Fibroblast of peridontal ligament (primary cell): ENCODE data around the gene KRABD2.
A peak's percentile ranks its signal among the peaks of the same experiment; 100 is the strongest.
"Not testable (repeated sequence)": the region's sequence is repeated elsewhere in the genome, so short reads cannot be mapped to it uniquely, and the experiment has no call there.

Experiments used
- DNase-seq: peaks from one replicate; pipeline ENCODE4 v3.0.0-alpha.2; 2010; ENCODE audit errors: extremely low read depth

The KRABD2 gene

DNA sequence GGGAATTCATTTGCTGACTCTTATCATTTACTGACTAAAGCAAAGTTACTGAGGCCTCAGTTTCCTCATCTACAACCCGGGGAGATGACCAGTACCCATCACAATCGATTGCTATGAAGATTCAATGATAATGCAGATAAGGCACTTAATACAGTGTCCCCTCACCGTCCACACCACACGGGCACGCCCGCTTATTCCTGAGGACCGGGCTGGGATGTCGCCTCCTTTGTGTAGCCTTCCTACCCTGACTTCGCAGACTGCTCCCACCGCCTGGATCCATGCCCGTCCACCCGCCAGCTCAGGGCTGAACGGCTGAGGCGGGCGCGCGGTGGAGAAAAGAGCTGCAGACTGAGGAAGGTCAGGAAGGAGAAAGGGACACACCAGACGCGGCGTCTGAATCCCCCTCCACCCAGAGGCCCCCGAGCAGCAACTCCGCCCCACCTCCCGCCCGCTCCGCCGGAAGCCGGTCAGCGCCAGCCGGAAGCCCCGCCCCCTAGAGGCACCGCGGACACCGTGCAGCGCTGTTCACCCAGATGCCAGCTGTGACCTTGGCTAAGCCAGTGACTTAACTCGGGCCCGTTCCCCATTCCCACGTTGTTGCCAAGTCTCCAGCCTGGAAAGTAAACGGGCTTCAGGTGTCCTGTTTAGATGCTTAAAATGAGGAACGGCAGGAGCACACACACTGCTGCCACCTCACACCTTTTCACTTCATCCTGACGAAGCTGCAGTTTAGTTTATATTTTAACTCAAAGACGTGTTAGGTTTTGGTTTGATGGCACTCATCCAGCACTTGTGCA is at the start of gene KRABD2:
Gene KRABD2, minus strand, starts transcription at position 434 of the 797 bp plus-strand sequence.
- peak; percentile 75 for DNase-seq

DNA sequence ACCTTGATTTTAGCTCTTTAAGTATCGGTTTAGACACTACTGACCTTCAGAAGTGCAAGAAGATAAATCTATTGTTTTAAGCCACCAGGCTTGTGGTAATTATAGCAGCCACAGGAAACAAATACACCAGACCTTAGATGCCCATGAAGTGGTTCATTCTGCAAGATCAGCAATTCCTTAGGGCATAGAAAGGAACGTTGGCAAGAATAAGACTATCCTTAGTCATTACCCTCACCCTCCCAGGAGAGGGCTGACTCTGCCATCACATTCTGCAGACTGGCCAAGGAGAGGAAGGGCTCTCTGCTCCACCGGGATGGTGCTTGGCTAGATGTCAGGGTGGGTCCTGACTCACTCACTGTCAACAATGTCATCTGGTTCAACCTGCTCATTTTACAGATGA is 45.1 kb upstream of the KRABD2 start:
- DNase-seq = peak; percentile 51

DNA sequence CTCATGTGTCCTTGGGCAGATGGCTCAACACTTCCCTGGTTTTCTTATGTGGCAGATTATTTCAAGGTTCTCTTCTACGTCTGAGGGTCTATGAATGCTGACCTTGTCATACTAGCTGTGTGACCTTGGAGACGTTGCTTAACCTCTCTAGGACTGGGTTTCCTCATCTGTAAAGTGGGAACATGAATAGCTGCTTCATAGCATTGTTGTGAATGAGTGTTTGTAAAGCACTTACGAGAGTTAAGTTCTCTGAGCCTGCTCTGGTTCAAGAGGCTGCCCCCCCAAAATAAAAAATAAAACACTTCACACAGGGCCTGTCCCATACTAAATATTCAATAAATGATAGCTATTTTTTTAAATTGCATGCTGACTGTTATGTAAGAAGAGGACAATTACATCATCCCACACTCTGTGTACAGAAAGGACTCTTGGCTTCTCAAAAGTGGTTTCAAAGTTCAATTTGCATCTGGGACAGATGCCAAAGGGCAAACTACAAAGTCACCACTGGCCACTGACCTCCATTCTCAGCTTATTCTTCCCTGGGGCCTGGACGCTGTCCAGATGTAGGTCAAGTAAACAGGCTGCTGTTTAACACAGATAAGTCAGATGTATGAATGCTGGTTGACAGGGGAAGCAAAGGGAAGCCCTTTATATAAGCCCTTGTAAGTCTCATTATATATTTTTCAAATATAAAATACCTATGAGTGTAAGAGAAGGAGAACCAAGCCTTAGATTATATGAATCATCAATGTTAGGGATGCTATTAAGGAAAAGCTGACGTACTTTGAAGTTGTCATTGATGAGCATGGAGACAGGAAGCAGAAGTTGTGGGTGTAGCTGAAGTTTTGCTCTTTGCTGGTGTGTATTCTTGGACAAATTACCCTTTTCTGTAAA is 43.8 kb upstream of the KRABD2 start:
- peak; percentile 83 for DNase-seq

DNA sequence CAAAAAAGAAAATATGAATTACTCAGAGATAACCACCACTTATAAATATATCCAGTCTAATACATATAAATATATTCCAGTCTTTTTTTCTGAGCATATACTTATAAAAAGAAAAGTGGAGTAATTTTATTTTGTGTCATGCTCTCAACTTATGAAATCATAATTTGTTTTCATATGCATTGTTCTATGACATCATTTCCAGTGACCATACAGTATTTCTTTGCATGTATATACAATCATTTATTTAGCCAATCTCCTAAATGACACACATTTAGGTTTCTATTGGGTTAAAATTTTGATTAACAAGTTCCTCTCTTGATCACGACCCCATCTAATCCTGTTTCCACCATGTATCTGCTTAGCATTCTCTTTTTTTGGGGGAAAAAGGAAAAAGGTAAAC is 42.8 kb upstream of the KRABD2 start:
- DNase-seq = no peak

DNA sequence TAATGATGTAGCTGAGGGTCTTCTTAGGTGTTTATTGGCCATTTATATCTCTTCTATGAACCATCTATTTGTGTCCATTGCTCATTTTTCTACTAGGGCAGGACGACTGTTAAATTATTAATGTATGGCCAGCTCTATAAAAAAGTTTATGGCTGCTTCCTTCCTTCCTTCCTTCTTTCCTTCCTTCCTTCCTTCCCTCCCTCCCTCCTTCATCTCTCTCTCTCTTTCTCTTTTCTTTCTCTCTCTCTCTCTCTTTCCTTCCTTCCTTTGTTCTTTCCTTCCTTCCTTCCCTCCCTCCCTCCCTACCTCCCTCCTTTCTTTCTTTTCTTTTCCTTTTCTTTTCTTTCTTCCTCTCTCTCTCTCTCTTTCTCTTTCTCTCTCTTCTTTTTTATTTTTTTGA is 42.0 kb upstream of the KRABD2 start:
- DNase-seq = no peak

DNA sequence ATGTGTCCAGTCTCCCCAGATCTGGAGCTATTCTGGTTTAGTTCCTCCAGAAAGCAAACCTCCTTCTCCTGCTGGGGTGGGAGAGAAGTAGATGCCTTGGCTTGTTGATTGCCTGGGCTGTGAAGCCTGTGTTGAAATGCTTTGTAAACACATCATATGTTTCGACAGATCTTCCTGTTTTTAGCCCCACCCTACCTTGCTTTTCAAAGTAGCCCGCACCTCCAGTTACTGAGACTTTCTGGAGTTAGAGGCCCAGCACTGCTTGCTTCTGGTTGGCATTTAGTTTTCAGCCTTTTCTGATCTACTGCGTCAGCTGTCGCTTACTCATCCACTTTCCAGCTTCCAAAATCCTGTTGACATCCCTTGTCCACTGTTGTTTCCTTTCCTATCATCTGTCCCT is 41.3 kb upstream of the KRABD2 start:
- DNase-seq = no peak

DNA sequence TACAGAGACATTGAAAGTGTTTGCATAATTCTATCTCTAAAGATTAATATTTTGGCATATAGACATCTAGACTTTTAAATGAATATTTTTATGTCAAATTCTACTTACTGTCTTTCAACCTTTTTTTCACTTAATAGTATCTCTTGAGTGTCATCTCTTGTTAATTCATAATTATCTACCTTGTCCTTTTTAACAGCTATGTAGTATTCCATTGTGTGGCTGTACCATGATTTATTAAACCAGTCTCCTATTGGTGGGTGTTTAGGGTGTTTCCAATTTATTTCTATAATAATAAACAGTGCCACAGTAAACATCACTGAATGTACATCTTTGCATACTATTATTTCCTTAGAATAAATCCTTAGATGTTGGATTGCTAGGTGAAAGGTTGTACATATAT is 37.4 kb upstream of the KRABD2 start:
- no peak for DNase-seq

DNA sequence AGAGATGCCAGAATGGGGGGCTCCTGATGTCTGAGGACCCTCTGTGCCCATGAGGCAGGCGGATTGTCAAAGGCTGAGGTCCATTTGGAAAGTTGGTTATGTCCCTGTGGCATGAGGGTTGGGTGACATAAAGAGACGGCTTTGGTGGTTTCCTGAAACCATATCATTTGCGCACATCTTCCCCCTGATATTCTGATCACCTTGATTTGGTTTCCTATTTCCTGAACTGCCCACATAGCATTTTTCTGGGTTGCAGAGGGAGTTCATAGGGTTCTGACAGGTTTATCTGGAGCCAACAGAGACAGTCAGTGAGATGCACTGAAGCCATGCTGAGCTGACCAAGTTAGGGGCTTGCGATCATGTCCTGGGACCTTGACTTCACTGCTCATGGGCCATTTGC is 36.8 kb upstream of the KRABD2 start:
- DNase-seq = no peak

DNA sequence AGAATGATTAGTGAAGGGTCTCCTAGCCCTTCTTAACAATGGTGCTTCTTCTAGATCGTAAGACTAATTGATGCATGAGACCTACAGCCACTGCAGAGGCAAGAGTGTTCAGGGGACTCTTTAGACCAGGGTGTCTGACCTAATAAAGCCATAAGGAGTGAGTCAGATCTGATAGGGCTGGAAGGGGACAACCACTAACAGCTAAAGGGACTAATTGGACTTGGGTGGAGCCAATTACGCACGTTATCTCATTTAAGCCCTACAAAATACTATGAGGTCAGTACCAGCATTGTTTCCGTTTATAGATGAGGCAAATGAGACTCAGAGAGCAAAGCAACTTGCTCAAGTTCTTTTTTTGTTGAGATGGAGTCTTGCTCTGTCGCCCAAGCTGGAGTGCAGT is 35.6 kb upstream of the KRABD2 start:
- DNase-seq = no peak

DNA sequence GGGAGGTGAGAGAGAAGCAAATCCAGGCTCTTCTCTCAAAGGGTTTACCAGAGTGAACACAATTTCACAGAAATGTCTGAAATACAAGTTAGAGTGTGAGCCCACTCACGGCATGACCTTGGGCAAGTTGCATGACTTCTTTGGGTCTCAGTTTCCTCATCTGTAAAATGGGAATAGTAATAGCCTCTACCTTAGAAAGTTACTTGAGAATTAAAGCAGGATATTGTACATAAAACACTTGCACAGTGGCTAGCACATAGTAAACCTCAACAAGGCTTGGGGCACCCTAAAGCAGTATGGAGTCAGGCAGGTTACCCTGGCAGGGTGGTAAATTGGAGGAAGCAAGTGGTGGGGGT is 34.4 kb upstream of the KRABD2 start:
- DNase-seq = no peak

DNA sequence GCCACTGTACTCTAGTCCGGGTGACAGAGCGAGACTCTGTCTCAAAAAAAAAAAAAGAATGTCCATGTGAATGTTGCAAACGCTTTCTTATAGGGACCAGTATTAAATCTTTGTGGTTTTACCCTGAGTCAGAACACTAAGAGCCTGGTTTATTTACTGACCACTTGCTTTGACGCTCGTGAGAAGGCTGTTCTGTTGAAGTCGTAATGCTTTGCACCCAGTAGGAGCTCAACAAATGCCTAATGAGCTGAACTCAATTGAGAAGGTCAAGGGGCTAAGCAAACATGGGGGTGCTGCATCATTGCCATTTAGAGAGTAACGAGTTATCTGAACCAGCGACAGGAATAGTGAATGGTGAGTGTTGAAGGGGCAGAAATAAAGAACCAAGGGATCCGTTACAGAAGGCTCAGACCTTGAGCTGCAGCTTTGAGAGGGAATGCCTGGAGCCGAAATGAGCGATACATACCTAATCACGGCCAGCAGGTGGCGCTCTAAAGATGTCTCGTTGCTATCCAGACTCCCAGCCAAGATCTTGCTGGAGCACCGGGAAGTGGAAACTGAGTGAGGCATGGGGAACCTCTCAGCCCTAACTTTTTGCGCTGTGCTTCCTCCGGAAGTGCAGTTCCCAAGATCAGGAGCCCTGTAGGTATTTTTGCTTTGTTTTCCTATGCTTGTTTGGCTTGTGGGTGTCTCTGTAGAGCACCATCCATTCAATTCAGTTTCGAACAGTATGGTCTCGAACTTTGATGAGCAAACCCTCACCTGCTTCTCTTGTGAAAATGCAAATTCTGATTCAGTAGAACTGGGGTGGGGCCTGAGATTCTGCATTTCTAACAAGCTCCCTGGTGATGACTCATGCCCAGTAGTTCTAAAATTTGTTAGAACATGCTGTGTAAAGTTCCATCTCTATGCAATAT is 33.7 kb upstream of the KRABD2 start:
- DNase-seq = peak; percentile 90

DNA sequence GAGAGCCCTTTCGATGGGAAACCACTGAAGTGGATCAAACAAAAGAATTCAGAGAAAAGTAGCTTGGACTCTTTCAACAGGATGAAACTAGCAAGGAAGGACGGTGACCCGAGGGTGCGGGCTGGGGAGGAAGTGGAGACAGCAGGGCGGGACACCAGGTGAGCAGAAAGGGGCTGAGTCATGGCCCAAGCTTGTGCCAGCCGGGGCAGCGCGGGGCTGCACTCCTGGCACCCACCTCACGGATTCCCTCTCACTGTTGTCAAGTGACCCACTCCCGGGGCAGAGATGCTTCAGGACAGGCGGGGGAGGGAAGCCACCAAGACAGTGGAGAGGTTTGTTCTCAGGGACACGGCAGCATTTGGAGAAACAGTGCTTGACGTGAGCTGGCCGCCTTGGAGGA is 31.9 kb upstream of the KRABD2 start:
- no peak for DNase-seq

DNA sequence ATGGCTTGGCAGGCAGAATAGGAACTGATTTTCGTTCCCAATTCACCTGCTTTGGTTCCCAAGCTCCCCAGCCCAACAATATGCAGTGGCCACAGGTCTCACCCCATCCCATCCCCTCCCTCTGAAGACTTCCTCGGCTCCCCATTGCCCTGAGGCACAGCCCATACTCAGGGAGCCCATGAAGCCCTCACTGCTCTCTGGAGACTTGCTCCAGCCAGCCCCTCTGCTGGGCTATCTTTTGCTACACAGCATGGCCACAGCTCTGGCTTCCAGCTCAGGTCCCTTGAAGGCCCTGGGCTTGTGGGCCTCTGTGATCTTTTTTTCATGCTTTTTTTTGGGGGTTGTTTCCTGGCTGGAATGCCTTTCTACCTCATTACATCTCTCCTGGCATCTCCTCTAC is 29.7 kb upstream of the KRABD2 start:
- DNase-seq = no peak

DNA sequence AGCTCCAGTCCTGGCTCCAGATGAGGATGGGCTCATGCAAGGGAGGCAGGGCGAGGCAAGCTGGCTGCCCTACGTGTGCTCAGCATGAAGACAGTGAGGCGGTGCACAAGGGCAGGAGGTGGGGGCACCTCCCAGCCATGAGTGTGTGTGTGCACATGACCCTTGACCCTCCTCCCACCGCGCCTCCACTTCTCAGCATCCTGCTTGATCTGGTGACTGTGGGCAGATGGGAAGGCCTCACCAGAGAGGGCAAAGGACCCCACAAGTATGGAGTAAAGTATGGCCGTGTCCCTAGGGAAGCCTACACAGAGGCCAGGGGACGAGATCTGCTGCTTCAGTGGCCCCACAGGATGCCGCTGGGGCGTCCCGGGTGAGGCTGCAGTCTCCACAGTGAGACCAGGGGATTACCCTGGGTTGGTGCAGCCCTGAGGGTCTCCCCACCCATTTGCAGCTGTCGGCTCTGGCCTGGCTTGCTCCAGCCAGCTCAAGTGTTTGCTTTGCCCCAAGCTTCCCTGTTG is 29.1 kb upstream of the KRABD2 start:
- DNase-seq = no peak

DNA sequence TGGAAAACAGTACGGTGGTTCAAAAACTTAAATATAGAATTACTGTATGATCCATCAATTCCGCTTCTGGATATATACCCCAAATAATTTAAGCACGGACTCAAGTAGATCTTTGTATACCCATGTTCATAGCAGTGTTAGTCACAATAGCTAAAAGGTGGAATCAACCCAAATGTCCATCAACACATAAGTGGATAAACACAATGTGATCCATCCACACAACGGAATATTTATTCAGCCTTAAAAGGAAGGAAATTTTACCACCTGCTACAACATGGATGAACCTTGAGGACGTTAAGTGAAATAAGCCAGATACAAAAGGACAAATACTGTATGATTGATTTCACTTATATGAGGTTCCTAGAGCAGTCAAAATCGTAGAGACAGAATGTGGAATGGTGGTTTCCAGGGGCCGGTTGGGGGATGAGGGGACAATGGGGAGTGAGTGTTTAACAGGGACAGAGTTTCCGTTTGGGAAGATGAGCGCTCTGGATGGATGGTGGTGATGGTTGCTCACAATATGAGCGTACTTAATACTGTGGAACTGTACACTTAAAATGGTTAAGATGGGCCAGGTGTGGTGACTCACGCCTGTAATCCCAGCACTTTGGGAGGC is 26.5 kb upstream of the KRABD2 start:
- no peak for DNase-seq

DNA sequence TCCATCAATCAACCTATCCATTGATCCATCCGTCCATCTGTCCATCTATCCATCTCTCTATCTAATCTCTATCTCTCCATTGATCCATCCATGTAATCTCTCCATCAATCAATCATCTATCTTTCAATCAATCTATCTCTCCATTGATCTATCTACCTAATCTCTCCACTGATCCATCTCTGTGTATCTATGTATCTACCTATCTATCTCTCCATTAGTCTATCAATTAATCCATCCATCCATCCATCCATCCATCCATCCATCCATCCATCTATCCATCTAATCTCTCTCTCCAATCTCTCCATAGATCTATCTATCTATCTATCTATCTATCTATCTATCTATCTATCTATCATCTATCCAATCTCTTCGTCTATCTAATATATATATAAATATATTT is 24.6 kb upstream of the KRABD2 start:
- no peak for DNase-seq

DNA sequence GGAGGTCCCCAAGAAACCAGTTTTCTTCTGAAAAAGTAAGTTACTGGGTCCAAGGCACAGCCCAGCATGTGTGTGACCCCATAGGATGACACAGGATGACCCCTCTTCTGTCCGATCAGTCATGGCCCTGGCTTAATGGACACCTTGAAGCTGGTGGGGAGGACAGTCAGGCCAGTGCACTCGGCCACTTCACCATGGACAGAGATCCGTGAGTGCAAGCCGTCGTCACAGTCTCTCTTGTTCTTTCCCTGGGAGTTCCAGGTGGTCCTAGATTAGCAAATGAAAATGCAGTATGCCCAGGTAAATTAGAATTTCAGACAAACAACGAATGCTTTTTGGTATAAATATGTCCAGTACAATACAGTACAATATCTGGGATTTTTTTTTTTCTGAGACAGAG is 22.5 kb upstream of the KRABD2 start:
- DNase-seq = no peak

DNA sequence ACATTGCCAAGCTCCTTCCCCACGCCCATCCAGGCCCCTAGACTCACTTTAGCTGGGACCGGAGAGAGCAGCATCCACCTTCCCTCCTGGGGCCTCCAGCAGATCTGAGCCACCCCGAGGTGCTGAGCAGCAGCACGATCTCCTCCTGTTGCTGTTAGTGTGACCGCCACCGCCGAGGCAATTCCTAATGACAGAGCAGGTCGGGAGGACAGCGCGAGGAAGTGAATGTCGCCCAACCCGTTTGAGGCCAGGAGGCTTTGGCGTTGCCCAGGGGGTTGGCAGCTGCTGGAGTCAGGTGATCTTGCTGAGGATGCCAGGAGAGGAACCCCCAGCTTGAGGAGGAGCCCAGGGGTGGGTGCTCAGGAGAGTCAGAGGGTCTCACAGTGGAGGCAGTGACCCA is 21.1 kb upstream of the KRABD2 start, which contains the start of gene RNF222:
Gene RNF222, minus strand, starts transcription at position 192 of the 400 bp plus-strand sequence. CDS start 4,366 bp downstream, outside the sequence.
- no peak for DNase-seq

DNA sequence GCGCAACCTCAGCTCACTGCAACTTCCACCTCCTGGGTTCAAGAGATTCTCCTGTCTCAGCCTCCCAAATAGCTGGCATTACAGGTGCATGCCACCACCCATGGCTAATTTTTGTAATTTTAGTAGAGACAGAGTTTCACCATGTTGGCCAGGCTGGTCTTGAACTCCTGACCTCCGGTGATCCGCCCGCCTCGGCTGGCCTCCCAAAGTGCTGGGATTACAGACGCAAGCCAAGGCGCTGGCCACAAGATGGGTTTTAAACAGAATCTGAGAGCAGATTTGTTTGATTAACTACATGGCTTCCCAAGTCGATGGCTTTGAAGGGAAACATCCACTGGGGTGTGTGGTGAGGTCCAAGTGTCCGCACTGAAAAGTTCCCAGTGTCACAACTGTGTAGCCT is 18.0 kb upstream of the KRABD2 start:
- DNase-seq = not testable (repeated sequence)

DNA sequence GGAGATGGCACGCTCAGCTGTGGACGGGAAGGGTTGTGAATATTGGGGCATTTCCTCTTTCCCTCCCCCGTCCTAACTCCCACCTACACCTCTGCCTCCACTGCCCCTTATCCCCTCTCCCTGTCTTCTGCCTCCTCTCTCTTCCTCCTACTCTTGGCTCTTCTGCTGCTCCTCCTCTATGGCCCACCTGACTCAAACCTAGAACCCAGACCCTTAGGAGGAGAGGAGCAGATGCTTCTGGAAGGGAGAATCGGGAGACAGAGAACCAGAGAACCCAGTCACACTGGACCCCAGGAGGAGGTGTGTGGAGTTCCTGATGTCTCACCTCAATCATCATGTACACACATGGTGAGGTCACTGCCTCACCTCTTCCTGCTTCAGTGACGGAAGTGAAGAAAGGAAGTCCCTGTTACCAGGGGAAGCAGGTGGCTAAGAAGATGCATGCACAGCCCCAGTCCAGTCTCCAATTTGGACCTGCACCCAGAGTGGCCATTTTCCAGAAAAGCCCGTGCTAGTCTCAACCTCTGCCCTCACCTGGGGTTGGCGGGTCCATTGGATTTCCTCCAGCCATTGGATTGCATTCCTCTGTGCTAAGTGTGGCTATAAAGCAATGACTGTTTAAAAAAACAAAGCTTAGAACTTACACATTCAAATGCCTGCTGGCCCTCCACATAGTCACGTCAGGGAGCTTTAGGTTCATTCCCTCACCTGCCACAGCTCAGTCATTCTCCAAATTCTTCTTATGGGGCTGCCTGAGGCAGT is 17.1 kb upstream of the KRABD2 start:
- DNase-seq = no peak
